Stimulated activated naive B cell treated with anti-CD40 and anti-IgM and Interleukin-4, amounts not matched to agents 10 μg/mL and 1 μg/mL and 100 μg/mL, for 72 hours (primary cell): ENCODE data around the gene MTFR1L.
A peak's percentile ranks its signal among the peaks of the same experiment; 100 is the strongest.

Source experiments
- ATAC-seq, 2 donors: fragments of 150-1000 bp; cut with Tn5 transposase; replicated peaks; 2 replicates each; pipeline ENCODE4 v1.10.0; 2021; ENCODE audit warnings: moderate library complexity in 1 of 2
- DNase-seq: peaks from one replicate; pipeline ENCODE4 v3.0.0; 2021
- H3K27ac Mint-ChIP-seq: one replicate; pipeline ENCODE4 v1.8.0; 2022; ENCODE audit warnings: mild to moderate bottlenecking, mixed read lengths
- H3K27me3 Mint-ChIP-seq, 2 donors: one replicate each; pipeline ENCODE4 v1.8.0; 2022; ENCODE audit warnings: mixed read lengths in 2 of 2
- H3K36me3 Mint-ChIP-seq, 2 donors: one replicate each; pipeline ENCODE4 v1.8.0; 2022; ENCODE audit warnings: mixed read lengths in 2 of 2, mild to moderate bottlenecking in 1 of 2
- H3K4me1 Mint-ChIP-seq, 2 donors: one replicate each; pipeline ENCODE4 v1.8.0; 2022; ENCODE audit warnings: mixed read lengths in 2 of 2, mild to moderate bottlenecking in 1 of 2
- H3K4me3 Mint-ChIP-seq, 2 donors: one replicate each; pipeline ENCODE4 v1.8.0; 2022; ENCODE audit warnings: mild to moderate bottlenecking in 2 of 2, mixed read lengths in 2 of 2, moderate library complexity in 1 of 2
- H3K9me3 Mint-ChIP-seq, 2 donors: one replicate each; pipeline ENCODE4 v1.8.0; 2022; ENCODE audit warnings: mixed read lengths in 2 of 2, mild to moderate bottlenecking in 1 of 2

The MTFR1L gene

GRCh38 chr1:25875154-25875855 is 55.6 kb downstream of the MTFR1L start, which contains the start of gene PAQR7:
Gene PAQR7, minus strand, starts transcription at chr1:25875708. Its CDS starts 11,869 bp downstream, at chr1:25863839.
- Mint-ChIP-seq H3K4me1 (peaks cover 22 to 47% of the 10 kb centered on the region in 2 donors), H3K9me3 (no peaks in the 10 kb centered on the region)

GRCh38 chr1:25875856-25876692 is 56.3 kb downstream of the MTFR1L start:
- no peak for DNase-seq
- peak overlapping the region; percentile 39 for H3K27ac Mint-ChIP-seq

More at GRCh38 chr1:25875154-25875855, 55.6 kb downstream of the MTFR1L start, which contains the start of gene PAQR7:
- Mint-ChIP-seq H3K27me3 (peaks cover 0 to 7% of the 10 kb centered on the region in 2 donors), H3K36me3 (no peaks in the 10 kb centered on the region), H3K27ac (peak within 1 kb of the TSS; percentile 59), H3K4me3 (peak within 1 kb of the TSS; percentile 84 to 89)
- ATAC-seq (peak; percentile 82 to 88), DNase-seq (peak; percentile 55)

GRCh38 chr1:25876693-25877077 is 56.9 kb downstream of the MTFR1L start:
- no peak overlapping the region for H3K4me3 Mint-ChIP-seq

More at GRCh38 chr1:25875856-25876692, 56.3 kb downstream of the MTFR1L start:
- Mint-ChIP-seq H3K27me3 (peaks cover 0 to 7% of the 10 kb centered on the region in 2 donors), H3K4me3 (peak overlapping the region; percentile 81 to 84), H3K4me1 (peaks cover 21 to 46% of the 10 kb centered on the region in 2 donors), H3K9me3 (no peaks in the 10 kb centered on the region), H3K36me3 (no peaks in the 10 kb centered on the region)
- ATAC-seq = peak; percentile 48 to 50

GRCh38 chr1:25877155-25877554 is 57.4 kb downstream of the MTFR1L start:
- Mint-ChIP-seq H3K9me3 (no peaks in the 10 kb centered on the region), H3K27me3 (peaks cover 0 to 7% of the 10 kb centered on the region in 2 donors), H3K4me1 (peaks cover 18 to 39% of the 10 kb centered on the region in 2 donors), H3K36me3 (no peaks in the 10 kb centered on the region), H3K4me3 (no peak overlapping the region), H3K27ac (no peak overlapping the region)
- ATAC-seq = no peak
- no peak for DNase-seq

More at GRCh38 chr1:25876693-25877077, 56.9 kb downstream of the MTFR1L start:
- Mint-ChIP-seq H3K36me3 (no peaks in the 10 kb centered on the region), H3K27me3 (peaks cover 0 to 7% of the 10 kb centered on the region in 2 donors), H3K27ac (no peak overlapping the region), H3K4me1 (peaks cover 18 to 40% of the 10 kb centered on the region in 2 donors), H3K9me3 (no peaks in the 10 kb centered on the region)
- ATAC-seq (no peak), DNase-seq (no peak)

GRCh38 chr1:25878690-25879089 is 58.9 kb downstream of the MTFR1L start:
- Mint-ChIP-seq H3K27me3 (peaks cover 0 to 7% of the 10 kb centered on the region in 2 donors), H3K4me1 (peaks cover 9 to 23% of the 10 kb centered on the region in 2 donors), H3K36me3 (no peaks in the 10 kb centered on the region), H3K27ac (no peak overlapping the region), H3K4me3 (no peak overlapping the region), H3K9me3 (no peaks in the 10 kb centered on the region)
- ATAC-seq (no peak), DNase-seq (no peak)

- Mint-ChIP-seq H3K36me3 (no peaks in the 10 kb centered on the region), H3K4me3 (no peak overlapping the region), H3K4me1 (peaks cover 8 to 16% of the 10 kb centered on the region in 2 donors), H3K9me3 (no peaks in the 10 kb centered on the region), H3K27ac (no peak overlapping the region), H3K27me3 (peaks cover 0 to 7% of the 10 kb centered on the region in 2 donors)
- no peak for DNase-seq
- ATAC-seq = no peak
Observed at GRCh38 chr1:25879675-25880074, 59.9 kb downstream of the MTFR1L start.

GRCh38 chr1:25880518-25880917 is 60.8 kb downstream of the MTFR1L start:
- ATAC-seq (no peak), DNase-seq (no peak)
- H3K27ac Mint-ChIP-seq = no peak overlapping the region
- H3K4me3 Mint-ChIP-seq = no peak overlapping the region
- H3K4me1 Mint-ChIP-seq = peaks cover 3 to 9% of the 10 kb centered on the region in 2 donors
- no peaks in the 10 kb centered on the region for H3K36me3 Mint-ChIP-seq
- no peaks in the 10 kb centered on the region for H3K9me3 Mint-ChIP-seq
- peaks cover 0 to 7% of the 10 kb centered on the region in 2 donors for H3K27me3 Mint-ChIP-seq

- Mint-ChIP-seq H3K9me3 (no peaks in the 10 kb centered on the region), H3K27ac (no peak overlapping the region)
Observed at GRCh38 chr1:25881266-25881665, 61.5 kb downstream of the MTFR1L start.

More at GRCh38 chr1:25881266-25881665, 61.5 kb downstream of the MTFR1L start:
- no peak for ATAC-seq
- Mint-ChIP-seq H3K4me3 (no peak overlapping the region), H3K27me3 (peaks cover 0 to 4% of the 10 kb centered on the region in 2 donors), H3K36me3 (no peaks in the 10 kb centered on the region), H3K4me1 (peaks cover 0 to 1% of the 10 kb centered on the region in 2 donors)
- DNase-seq = no peak
